Epithelial cell of esophagus (primary cell): Measurements from ENCODE around the gene ZNHIT2.

ENCODE experiments used
- DNase-seq: peaks from one replicate; pipeline ENCODE4 v3.0.0; 2010; ENCODE audit warnings: low read depth
- H3K4me3 ChIP-seq: 2 replicates; pipeline ENCODE4 v1.5.1; 2011; ENCODE audit warnings: mild to moderate bottlenecking, low read length, control low read depth
- TF ChIP-seq, protein P1 (sequence below): IDR thresholded peaks from 2 replicates; pipeline ENCODE4 v1.5.1; 2011; ENCODE audit warnings: low read depth, mild to moderate bottlenecking, low read length, control low read depth, inconsistent platforms; ENCODE audit not compliant: insufficient read depth; ENCODE audit errors: missing control alignments

ZNHIT2 gene

DNA sequence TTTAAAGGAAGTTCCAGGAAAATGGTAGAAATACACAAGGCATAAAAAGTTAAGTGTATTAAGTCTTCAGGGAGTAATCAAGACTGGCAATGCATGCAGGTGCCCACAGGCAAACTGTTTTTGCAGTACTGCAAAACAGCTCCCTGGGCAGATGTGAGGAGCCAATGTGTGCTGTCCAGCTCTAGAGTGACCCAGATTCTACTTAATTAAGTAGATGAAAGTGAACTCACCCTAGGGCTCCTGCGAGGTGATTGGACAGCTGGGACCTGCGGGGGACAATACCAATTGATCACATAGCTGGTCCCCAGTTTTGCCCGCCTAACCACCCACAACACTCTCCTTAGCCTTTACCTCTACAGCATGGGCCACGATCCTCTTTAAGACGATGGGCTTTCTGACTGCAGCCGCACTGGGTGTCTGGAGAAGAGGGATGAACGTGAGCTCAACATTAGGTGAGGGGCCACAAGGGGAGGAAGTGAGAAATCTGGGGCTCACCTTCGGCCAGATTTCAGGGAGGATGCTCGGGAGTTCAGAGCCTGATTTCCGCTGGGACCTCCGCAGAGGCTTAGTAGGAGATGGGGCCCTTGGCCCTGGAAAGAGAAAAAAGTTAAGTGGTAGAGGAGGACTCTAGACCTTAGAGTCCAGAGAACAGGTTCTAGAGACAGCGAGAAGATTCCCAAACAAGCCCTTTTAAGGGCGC, 34.2 kb downstream of the ZNHIT2 start:
- no peak for DNase-seq
- H3K4me3 ChIP-seq: peak overlapping the region; percentile 98
- TF ChIP-seq, protein P1, sequence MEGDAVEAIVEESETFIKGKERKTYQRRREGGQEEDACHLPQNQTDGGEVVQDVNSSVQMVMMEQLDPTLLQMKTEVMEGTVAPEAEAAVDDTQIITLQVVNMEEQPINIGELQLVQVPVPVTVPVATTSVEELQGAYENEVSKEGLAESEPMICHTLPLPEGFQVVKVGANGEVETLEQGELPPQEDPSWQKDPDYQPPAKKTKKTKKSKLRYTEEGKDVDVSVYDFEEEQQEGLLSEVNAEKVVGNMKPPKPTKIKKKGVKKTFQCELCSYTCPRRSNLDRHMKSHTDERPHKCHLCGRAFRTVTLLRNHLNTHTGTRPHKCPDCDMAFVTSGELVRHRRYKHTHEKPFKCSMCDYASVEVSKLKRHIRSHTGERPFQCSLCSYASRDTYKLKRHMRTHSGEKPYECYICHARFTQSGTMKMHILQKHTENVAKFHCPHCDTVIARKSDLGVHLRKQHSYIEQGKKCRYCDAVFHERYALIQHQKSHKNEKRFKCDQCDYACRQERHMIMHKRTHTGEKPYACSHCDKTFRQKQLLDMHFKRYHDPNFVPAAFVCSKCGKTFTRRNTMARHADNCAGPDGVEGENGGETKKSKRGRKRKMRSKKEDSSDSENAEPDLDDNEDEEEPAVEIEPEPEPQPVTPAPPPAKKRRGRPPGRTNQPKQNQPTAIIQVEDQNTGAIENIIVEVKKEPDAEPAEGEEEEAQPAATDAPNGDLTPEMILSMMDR: no peak

DNA sequence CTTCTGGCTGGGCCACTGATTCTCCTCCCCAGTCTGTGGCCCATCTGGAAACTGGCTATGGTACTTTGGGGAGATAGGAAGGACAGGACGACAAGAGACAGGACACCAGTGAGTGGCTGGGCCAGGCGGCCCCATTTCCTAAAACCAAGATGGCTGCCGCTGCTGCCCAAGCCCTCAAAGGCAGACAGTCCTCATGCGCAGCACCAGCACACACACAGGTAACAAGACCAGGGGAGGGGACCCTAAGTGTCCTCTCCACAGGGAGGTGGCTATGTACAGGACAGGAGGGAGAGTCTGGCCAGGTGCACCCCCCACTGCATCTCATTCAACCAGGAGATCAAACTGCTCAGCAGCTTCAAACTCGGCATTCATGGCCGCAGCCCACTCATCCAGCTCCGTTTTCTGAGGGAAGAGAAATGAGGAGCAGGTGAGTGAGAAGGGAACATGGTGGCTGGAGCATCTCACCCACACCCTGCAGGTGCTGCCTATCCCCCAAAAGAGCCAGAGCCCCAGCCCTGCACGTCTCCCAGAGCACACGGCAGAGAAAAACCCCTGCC, 38.6 kb downstream of the ZNHIT2 start:
- TF ChIP-seq, protein P1: no peak
- H3K4me3 ChIP-seq: no peak overlapping the region
- DNase-seq: no peak

DNA sequence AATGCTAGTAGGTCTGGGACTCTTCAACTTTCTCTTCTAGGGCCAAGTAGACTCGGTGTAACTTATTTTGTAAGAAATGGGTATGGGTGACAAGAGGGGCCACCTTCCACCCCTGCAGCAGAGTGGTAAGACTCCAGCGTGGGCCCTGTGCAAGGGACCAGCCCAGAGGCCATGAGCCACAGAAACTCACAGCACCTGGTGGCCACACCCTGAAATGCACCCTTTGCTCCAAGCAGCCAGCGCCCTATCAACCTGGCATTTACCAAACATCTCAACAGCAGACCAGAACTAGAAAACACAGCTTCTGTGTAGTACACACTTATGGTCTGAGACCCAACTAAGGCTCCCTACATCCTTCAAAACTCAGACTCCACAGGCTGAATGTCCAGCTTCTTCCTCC, 39.4 kb downstream of the ZNHIT2 start:
- TF ChIP-seq, protein P1: peak; percentile 83
- DNase-seq: peak; percentile 67
- H3K4me3 ChIP-seq: no peak overlapping the region

DNA sequence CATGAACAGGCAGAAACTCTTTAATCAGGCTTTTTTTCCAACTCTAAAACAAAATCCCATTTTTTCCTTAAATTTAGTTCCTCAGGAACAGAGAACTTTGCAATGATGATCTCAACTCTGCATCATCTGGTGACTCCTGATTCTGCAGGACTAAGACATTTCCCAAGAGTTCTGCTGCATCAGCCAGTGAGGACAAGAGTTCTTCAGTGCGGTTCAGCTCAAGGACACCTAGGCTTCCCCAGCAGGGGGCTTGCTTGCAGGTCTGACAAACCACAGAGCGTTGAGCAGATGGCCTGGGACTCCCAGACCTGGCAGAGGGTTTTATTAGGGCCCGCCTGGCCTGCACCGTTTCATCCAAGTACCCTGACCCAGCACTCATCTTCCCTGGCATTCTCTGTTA, 40.0 kb downstream of the ZNHIT2 start:
- TF ChIP-seq, protein P1: no peak
- H3K4me3 ChIP-seq: no peak overlapping the region
- peak; percentile 14 for DNase-seq

- no peak for DNase-seq
- TF ChIP-seq, protein P1: no peak
- H3K4me3 ChIP-seq: no peak overlapping the region
Measured at GRCh38 chr11:65072631-65072966, 44.9 kb downstream of the ZNHIT2 start.

DNA sequence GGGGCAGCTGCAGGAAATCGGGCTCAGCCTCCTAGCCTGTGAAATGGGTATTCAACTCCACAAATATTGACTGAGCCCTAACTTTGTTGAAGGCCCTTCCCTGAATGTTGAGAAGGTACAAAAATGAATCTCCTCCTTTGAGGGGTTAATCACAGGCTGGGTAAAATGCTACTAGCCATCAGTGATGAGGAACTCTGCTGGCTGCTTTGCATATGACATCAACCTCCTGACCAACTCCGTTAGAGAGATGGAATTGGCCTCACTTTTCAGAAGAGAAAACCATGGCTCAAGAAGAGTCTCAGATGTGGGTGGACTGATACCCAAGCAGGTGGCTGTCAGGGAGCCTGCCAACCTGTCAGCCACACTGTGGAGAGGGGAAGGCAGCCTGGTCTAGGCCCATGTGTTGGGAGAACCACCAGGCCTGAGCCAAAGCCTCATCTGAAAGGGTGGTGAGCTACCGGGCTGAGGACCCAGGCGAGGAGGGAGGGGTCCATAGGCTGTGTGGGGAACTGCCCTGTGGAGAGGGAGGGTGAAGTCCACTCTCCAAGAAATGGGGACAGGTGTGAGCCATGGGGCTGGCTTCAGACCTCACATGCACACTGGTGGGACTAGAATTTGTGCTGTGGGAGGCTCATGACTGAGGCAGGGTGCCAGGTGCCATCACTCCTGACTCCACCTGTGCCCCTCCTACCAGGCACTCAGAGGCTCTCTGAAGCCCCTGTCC, 45.4 kb downstream of the ZNHIT2 start:
- no peak for DNase-seq
- H3K4me3 ChIP-seq: no peak overlapping the region
- TF ChIP-seq, protein P1: no peak
